ENCODE data around the gene LARP1. TPM values are rescaled to one million over a fixed set of nuclear protein-coding genes. Genes with fewer than 3 reads are reported as not detected.
A peak's percentile ranks its signal among the peaks of the same experiment; 100 is the strongest.

The LARP1 gene
- total and polyA plus RNA-seq, 10 of the 15 experiments (the other 5 are each of a cell fraction or from before 2014, with no cell fraction given): 22.6 to 227 (median 60.8) TPM

GRCh38 chr5:154766558-154767281 is 11.5 kb downstream of the LARP1 start:
- no TSS peak for BruUV-seq (replicated peaks)
- Histone ChIP-seq H2AFZ (ENCODE audit: control insufficient read depth, low read depth, low read length) (no peak overlapping the region), H3K9me3 (replicated peaks; ENCODE audit: control insufficient read depth, insufficient read depth, low read length) (no peaks in the 10 kb centered on the region), H3K4me2 (ENCODE audit: control insufficient read depth, insufficient read depth) (peak overlapping the region; percentile 74), H3K4me1 (ENCODE audit: control insufficient read depth, insufficient read depth, low read length) (peaks cover 59% of the 10 kb centered on the region), H3K9ac (ENCODE audit: control insufficient read depth, insufficient read depth, low read length) (no peak overlapping the region), H3K4me3 (no peak overlapping the region), H3K27me3 (replicated peaks in 1 of 2; ENCODE audit: control insufficient read depth in 2 of 2, insufficient read depth in 2 of 2, low read length in 1 of 2) (no peaks in the 10 kb centered on the region), H4K20me1 (ENCODE audit: control insufficient read depth, insufficient read depth) (peaks cover 11% of the 10 kb centered on the region), H3K27ac (ENCODE audit: control insufficient read depth, insufficient read depth) (peak overlapping the region; percentile 45; the same call in 1 of the 2 replicates), H3K36me3 (ENCODE audit: control insufficient read depth in 2 of 2, insufficient read depth in 2 of 2, low read length in 1 of 2) (peaks cover 2 to 7% of the 10 kb centered on the region in 2 experiments; a peak in 3 of 4 replicates), H3K79me2 (ENCODE audit: control insufficient read depth, insufficient read depth, low read length) (peaks cover 96% of the 10 kb centered on the region)
- TF ChIP-seq MEF2A (IDR thresholded peaks at IDR 0.05; ENCODE audit: insufficient read depth, low read depth, low read length) (no peak), TCF12 (IDR thresholded peaks at IDR 0.05; ENCODE audit: low read depth, low read length) (0 out of 2 replicates have a peak, but pooled peaks have one; percentile 6), IKZF2 (IDR thresholded peaks at IDR 0.05) (no peak)
- WGBS (ENCODE audit: insufficient coverage, insufficient replicate concordance, low lambda C conversion rate, missing lambda C conversion rate): 40% methylated on average over 3 of the region's 3 CpGs
- ATAC-seq (peak; percentile 20), FAIRE-seq (no peak), DNase-seq (ENCODE audit: low read depth, low spot score) (no peak)
- ChIA-PET SMC1A (ENCODE audit: uncharacterized antibody, unreplicated experiment) (interaction anchor here (5.6 kb wide), 1 partner anchor 8 kb away, joined by 33 read pairs; no protein-coding TSS in a partner anchor), CTCF (interaction anchor here (0.6 to 2.0 kb wide), 3 partner anchors 9 to 13 kb away, joined by 3 to 8 read pairs (median 3); no protein-coding TSS in a partner anchor), POLR2A (interaction anchor here (2.7 kb wide), 1 partner anchor 8 kb away, joined by 8 read pairs; no protein-coding TSS in a partner anchor), RAD21 (ENCODE audit: unreplicated experiment) (interaction anchor here (3.3 kb wide), 1 partner anchor 8 kb away, joined by 14 read pairs; no protein-coding TSS in a partner anchor)
- in situ Hi-C loops (cut with MboI) (no loop called here), intact Hi-C loops (cut with micrococcal nuclease; ENCODE audit: unreplicated experiment) (no loop called here)

GRCh38 chr5:154767576-154767975 is 12.4 kb downstream of the LARP1 start:
- ChIA-PET POLR2A (interaction anchor here (2.7 kb wide), 1 partner anchor 9 kb away, joined by 8 read pairs; no protein-coding TSS in a partner anchor), SMC1A (ENCODE audit: uncharacterized antibody, unreplicated experiment) (interaction anchor here (1.1 to 5.6 kb wide), 5 partner anchors 9 to 83 kb away, joined by 3 to 33 read pairs (median 3); no protein-coding TSS in a partner anchor), RAD21 (ENCODE audit: unreplicated experiment) (interaction anchor here (3.3 kb wide), 1 partner anchor 9 kb away, joined by 14 read pairs; no protein-coding TSS in a partner anchor), CTCF (interaction anchor here (0.6 to 2.0 kb wide), 4 partner anchors 10 to 110 kb away, joined by 3 to 8 read pairs (median 4); no protein-coding TSS in a partner anchor)
- Histone ChIP-seq H3K27ac (ENCODE audit: control insufficient read depth, insufficient read depth) (peak overlapping the region; percentile 45; the same call in 1 of the 2 replicates), H3K27me3 (replicated peaks in 1 of 2; ENCODE audit: control insufficient read depth in 2 of 2, insufficient read depth in 2 of 2, low read length in 1 of 2) (no peaks in the 10 kb centered on the region), H3K9ac (ENCODE audit: control insufficient read depth, insufficient read depth, low read length) (no peak overlapping the region), H4K20me1 (ENCODE audit: control insufficient read depth, insufficient read depth) (peaks cover 10% of the 10 kb centered on the region), H3K4me3 (peak overlapping the region; percentile 17; the same call in 1 of the 2 replicates), H3K9me3 (replicated peaks; ENCODE audit: control insufficient read depth, insufficient read depth, low read length) (no peaks in the 10 kb centered on the region), H3K79me2 (ENCODE audit: control insufficient read depth, insufficient read depth, low read length) (peaks cover 97% of the 10 kb centered on the region), H3K4me1 (ENCODE audit: control insufficient read depth, insufficient read depth, low read length) (peaks cover 54% of the 10 kb centered on the region), H3K36me3 (ENCODE audit: control insufficient read depth in 2 of 2, insufficient read depth in 2 of 2, low read length in 1 of 2) (peaks cover 4 to 7% of the 10 kb centered on the region in 2 experiments; a peak in 3 of 4 replicates), H3K4me2 (ENCODE audit: control insufficient read depth, insufficient read depth) (peak overlapping the region; percentile 74), H2AFZ (ENCODE audit: control insufficient read depth, low read depth, low read length) (no peak overlapping the region)
- intact Hi-C loops (cut with micrococcal nuclease; ENCODE audit: unreplicated experiment): no loop called here
- 22% methylated on average over 2 of the region's 2 CpGs for WGBS (ENCODE audit: insufficient coverage, insufficient replicate concordance, low lambda C conversion rate, missing lambda C conversion rate)
- no peak for FAIRE-seq
- in situ Hi-C loops (cut with MboI): no loop called here
- no peak for DNase-seq (ENCODE audit: low read depth, low spot score)
- no TSS peak for BruUV-seq (replicated peaks)
- peak; percentile 5; the same call in 2 of the 3 replicates for ATAC-seq
- TF ChIP-seq WRNIP1 (IDR thresholded peaks at IDR 0.05; ENCODE audit: borderline replicate concordance, low read depth, low read length) (no peak), ZNF24 (IDR thresholded peaks at IDR 0.05) (no peak), TARDBP (IDR thresholded peaks at IDR 0.05; ENCODE audit: borderline replicate concordance) (no peak), MEF2A (IDR thresholded peaks at IDR 0.05; ENCODE audit: insufficient read depth, low read depth, low read length) (no peak), ZNF687 (IDR thresholded peaks at IDR 0.05) (no peak), BCL11A (IDR thresholded peaks at IDR 0.05; ENCODE audit: low read depth, low read length) (no peak), HCFC1 (IDR thresholded peaks at IDR 0.05; ENCODE audit: low read length) (no peak), ZZZ3 (IDR thresholded peaks at IDR 0.05; ENCODE audit: control insufficient read depth, insufficient read length, low read depth) (no peak)

All from GM12878 (cell line).